ENCODE results near the gene APBA1.

DNA sequence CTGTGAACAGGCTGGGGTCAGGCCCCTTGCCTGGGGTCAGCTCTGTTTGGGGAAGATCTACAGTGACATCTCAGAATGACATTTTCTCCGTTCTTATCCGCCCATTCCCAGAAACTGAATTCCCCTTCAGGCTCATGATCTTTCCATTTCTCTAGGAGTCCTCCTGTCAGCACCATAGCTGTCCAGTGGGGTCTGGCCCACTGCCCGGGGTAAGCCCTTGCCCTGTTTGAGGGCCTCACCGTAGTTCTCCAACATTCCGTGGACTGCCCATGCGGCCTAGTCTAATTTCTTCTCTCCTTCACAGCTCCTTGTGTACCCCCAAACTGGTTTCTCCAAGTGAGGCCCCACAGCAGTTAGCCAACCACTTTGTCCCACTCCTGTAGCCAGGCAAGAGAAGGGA is 278.7 kb downstream of the APBA1 start:
- TF ChIP-seq, protein P1, sequence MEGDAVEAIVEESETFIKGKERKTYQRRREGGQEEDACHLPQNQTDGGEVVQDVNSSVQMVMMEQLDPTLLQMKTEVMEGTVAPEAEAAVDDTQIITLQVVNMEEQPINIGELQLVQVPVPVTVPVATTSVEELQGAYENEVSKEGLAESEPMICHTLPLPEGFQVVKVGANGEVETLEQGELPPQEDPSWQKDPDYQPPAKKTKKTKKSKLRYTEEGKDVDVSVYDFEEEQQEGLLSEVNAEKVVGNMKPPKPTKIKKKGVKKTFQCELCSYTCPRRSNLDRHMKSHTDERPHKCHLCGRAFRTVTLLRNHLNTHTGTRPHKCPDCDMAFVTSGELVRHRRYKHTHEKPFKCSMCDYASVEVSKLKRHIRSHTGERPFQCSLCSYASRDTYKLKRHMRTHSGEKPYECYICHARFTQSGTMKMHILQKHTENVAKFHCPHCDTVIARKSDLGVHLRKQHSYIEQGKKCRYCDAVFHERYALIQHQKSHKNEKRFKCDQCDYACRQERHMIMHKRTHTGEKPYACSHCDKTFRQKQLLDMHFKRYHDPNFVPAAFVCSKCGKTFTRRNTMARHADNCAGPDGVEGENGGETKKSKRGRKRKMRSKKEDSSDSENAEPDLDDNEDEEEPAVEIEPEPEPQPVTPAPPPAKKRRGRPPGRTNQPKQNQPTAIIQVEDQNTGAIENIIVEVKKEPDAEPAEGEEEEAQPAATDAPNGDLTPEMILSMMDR (IDR thresholded peaks at IDR 0.05): no peak
- no peak for TF ChIP-seq POLR2A (IDR thresholded peaks at IDR 0.05)
